Activated CD8-positive, alpha-beta memory T cell treated with anti-CD3 and anti-CD28 coated beads, Interleukin-2, amount 50 U/mL, for 24 hours (primary cell): ENCODE results near the gene CCDC85B.

ENCODE experiments used
- DNase-seq: peaks from one replicate; pipeline ENCODE4 v3.0.0-alpha.2; 2020; ENCODE audit errors: extremely low read depth

Gene CCDC85B

GRCh38 chr11:65907878-65908277 lies 17.4 kb downstream of the CCDC85B start:
- no peak for DNase-seq

- no peak for DNase-seq
Observed at GRCh38 chr11:65911682-65912568, 21.5 kb downstream of the CCDC85B start.

GRCh38 chr11:65912845-65913244 lies 22.4 kb downstream of the CCDC85B start:
- no peak for DNase-seq

- DNase-seq = no peak
Observed at GRCh38 chr11:65915101-65915820, 24.8 kb downstream of the CCDC85B start.

- no peak for DNase-seq
Observed at GRCh38 chr11:65915821-65916251, 25.4 kb downstream of the CCDC85B start.

GRCh38 chr11:65916391-65916790 lies 25.9 kb downstream of the CCDC85B start:
- DNase-seq = no peak

GRCh38 chr11:65917077-65917433 lies 26.6 kb downstream of the CCDC85B start:
- DNase-seq = no peak

- DNase-seq = no peak
Observed at GRCh38 chr11:65917434-65918210, 27.1 kb downstream of the CCDC85B start.

GRCh38 chr11:65918211-65919140 lies 28.0 kb downstream of the CCDC85B start, which contains the start of gene C11orf68:
TSS of gene C11orf68 (minus strand) at chr11:65919062. CDS start at chr11:65919031, 31 bp downstream.
- no peak for DNase-seq

GRCh38 chr11:65919141-65919572 lies 28.7 kb downstream of the CCDC85B start, which contains the start of gene DRAP1:
TSS of gene DRAP1 (plus strand) at chr11:65919426. CDS start at chr11:65919502, 76 bp downstream.
- peak; percentile 89 for DNase-seq

- DNase-seq = no peak
Observed at GRCh38 chr11:65919573-65920371, 29.3 kb downstream of the CCDC85B start.

GRCh38 chr11:65920372-65920802 lies 29.9 kb downstream of the CCDC85B start:
- no peak for DNase-seq

GRCh38 chr11:65921033-65921555 lies 30.6 kb downstream of the CCDC85B start:
- no peak for DNase-seq

GRCh38 chr11:65921876-65922275 lies 31.4 kb downstream of the CCDC85B start:
- DNase-seq = no peak

GRCh38 chr11:65922565-65922964 lies 32.1 kb downstream of the CCDC85B start:
- no peak for DNase-seq

GRCh38 chr11:65925397-65925796 lies 34.9 kb downstream of the CCDC85B start:
- DNase-seq = no peak

GRCh38 chr11:65927904-65928397 lies 37.5 kb downstream of the CCDC85B start:
- DNase-seq = peak; percentile 47

GRCh38 chr11:65928667-65929066 lies 38.2 kb downstream of the CCDC85B start:
- DNase-seq = no peak

- DNase-seq = no peak
Observed at GRCh38 chr11:65931773-65932557, 41.5 kb downstream of the CCDC85B start.
